Bronchial epithelial cell (primary cell): ENCODE data around the gene PSMB7. TPM values are rescaled to one million over a fixed set of nuclear protein-coding genes. Genes with fewer than 3 reads are reported as not detected.
A peak's percentile ranks its signal among the peaks of the same experiment; 100 is the strongest.

Experiments used
- DNase-seq: peaks from one replicate; pipeline ENCODE4 v3.0.0-alpha.2; 2010; ENCODE audit warnings: low read depth
- FAIRE-seq: peaks from 2 replicates; lab custom pipeline; 2011; peaks lifted over from hg19 to GRCh38; lab: Jason Lieb, UNC
- H3K27me3 ChIP-seq: 2 replicates; pipeline ENCODE4 v1.5.1; 2011; ENCODE audit warnings: low read length; ENCODE audit not compliant: control insufficient read depth, insufficient read depth
- H3K36me3 ChIP-seq: 2 replicates; pipeline ENCODE4 v1.5.1; 2011; ENCODE audit warnings: low read length; ENCODE audit not compliant: control insufficient read depth, insufficient read depth
- H3K4me3 ChIP-seq: 2 replicates; pipeline ENCODE4 v1.5.1; 2011; ENCODE audit warnings: mild to moderate bottlenecking, low read depth, low read length, control low read depth
- total RNA-seq: library from RNA; depleted of rRNA; stranded (reverse); fragments of >200 nt; gene quantifications from 2 replicates; pipeline ENCODE4 v1.2.1, GENCODE V29; 2014
- TF ChIP-seq, protein P1 (sequence below): IDR thresholded peaks from 2 replicates; pipeline ENCODE4 v1.5.1; 2011; ENCODE audit warnings: mild to moderate bottlenecking, moderate library complexity, low read length, control low read depth, inconsistent platforms; ENCODE audit not compliant: insufficient read depth, severe bottlenecking

The PSMB7 gene
- total RNA-seq, 1 donor from 2014 or later: 335 TPM

GRCh38 chr9:124337562-124337961, 77.7 kb downstream of the PSMB7 start:
- FAIRE-seq (no peak), DNase-seq (no peak)
- H3K4me3 ChIP-seq: no peak overlapping the region
- TF ChIP-seq, protein P1, sequence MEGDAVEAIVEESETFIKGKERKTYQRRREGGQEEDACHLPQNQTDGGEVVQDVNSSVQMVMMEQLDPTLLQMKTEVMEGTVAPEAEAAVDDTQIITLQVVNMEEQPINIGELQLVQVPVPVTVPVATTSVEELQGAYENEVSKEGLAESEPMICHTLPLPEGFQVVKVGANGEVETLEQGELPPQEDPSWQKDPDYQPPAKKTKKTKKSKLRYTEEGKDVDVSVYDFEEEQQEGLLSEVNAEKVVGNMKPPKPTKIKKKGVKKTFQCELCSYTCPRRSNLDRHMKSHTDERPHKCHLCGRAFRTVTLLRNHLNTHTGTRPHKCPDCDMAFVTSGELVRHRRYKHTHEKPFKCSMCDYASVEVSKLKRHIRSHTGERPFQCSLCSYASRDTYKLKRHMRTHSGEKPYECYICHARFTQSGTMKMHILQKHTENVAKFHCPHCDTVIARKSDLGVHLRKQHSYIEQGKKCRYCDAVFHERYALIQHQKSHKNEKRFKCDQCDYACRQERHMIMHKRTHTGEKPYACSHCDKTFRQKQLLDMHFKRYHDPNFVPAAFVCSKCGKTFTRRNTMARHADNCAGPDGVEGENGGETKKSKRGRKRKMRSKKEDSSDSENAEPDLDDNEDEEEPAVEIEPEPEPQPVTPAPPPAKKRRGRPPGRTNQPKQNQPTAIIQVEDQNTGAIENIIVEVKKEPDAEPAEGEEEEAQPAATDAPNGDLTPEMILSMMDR: no peak
- H3K36me3 ChIP-seq: peaks cover 2% of the 10 kb centered on the region
- H3K27me3 ChIP-seq: no peaks in the 10 kb centered on the region

- no peak for FAIRE-seq
Measured at GRCh38 chr9:124335320-124335707, 79.9 kb downstream of the PSMB7 start.

GRCh38 chr9:124334568-124335319, 80.5 kb downstream of the PSMB7 start:
- no peaks in the 10 kb centered on the region for H3K27me3 ChIP-seq
- no peak for DNase-seq
- peaks cover 6% of the 10 kb centered on the region for H3K36me3 ChIP-seq
- FAIRE-seq: peak; percentile 36
- H3K4me3 ChIP-seq: no peak overlapping the region
- TF ChIP-seq, protein P1: no peak

More at GRCh38 chr9:124335320-124335707, 79.9 kb downstream of the PSMB7 start:
- TF ChIP-seq, protein P1: no peak
- Histone ChIP-seq H3K4me3 (no peak overlapping the region), H3K36me3 (peaks cover 7% of the 10 kb centered on the region), H3K27me3 (no peaks in the 10 kb centered on the region)
- DNase-seq: no peak

GRCh38 chr9:124333203-124333579, 82.1 kb downstream of the PSMB7 start:
- H3K36me3 ChIP-seq: peaks cover 12% of the 10 kb centered on the region
- FAIRE-seq (no peak), DNase-seq (no peak)
- H3K27me3 ChIP-seq: no peaks in the 10 kb centered on the region
- TF ChIP-seq, protein P1: no peak
- H3K4me3 ChIP-seq: no peak overlapping the region

- H3K4me3 ChIP-seq: no peak overlapping the region
Measured at GRCh38 chr9:124332361-124333202, 82.7 kb downstream of the PSMB7 start.

More at GRCh38 chr9:124332361-124333202, 82.7 kb downstream of the PSMB7 start:
- DNase-seq (no peak), FAIRE-seq (no peak)
- H3K36me3 ChIP-seq: peaks cover 17% of the 10 kb centered on the region
- no peaks in the 10 kb centered on the region for H3K27me3 ChIP-seq
- TF ChIP-seq, protein P1: no peak
